WERI-Rb-1 (cell line): Measurements from ENCODE around the gene RABGEF1.
"Not testable (repeated sequence)": the region's sequence is repeated elsewhere in the genome, so short reads cannot be mapped to it uniquely, and the experiment has no call there.

ENCODE experiments used
- DNase-seq: peaks from one replicate; pipeline ENCODE4 v3.0.0-alpha.2; 2020
- H3K27ac ChIP-seq: fragments of 250-450 bp; sonication (Bioruptor Pico); 2 replicates; pipeline ENCODE4 v1.5.1; 2020; ENCODE audit warnings: mild to moderate bottlenecking, moderate library complexity
- H3K27me3 ChIP-seq: fragments of 250-450 bp; sonication (Bioruptor Pico); 2 replicates; pipeline ENCODE4 v1.5.1; 2021; ENCODE audit warnings: mild to moderate bottlenecking, low read depth, moderate library complexity; ENCODE audit not compliant: insufficient read depth, severe bottlenecking
- H3K36me3 ChIP-seq: fragments of 250-450 bp; sonication (Bioruptor Pico); 2 replicates; pipeline ENCODE4 v1.5.1; 2020; ENCODE audit warnings: mild to moderate bottlenecking, moderate library complexity
- H3K4me3 ChIP-seq: 2 replicates; pipeline ENCODE4 v1.5.1; 2011; ENCODE audit warnings: low read depth, mild to moderate bottlenecking, control low read depth, low read length
- H3K9me3 ChIP-seq: fragments of 250-450 bp; sonication (Bioruptor Pico); 2 replicates; pipeline ENCODE4 v1.5.1; 2021; ENCODE audit warnings: mild to moderate bottlenecking, moderate library complexity; ENCODE audit not compliant: severe bottlenecking
- TF ChIP-seq, protein P1 (sequence below): IDR thresholded peaks from 2 replicates; pipeline ENCODE4 v1.5.1; 2011; ENCODE audit warnings: low read depth, mild to moderate bottlenecking, control low read depth, inconsistent platforms, low read length

RABGEF1 gene

DNA sequence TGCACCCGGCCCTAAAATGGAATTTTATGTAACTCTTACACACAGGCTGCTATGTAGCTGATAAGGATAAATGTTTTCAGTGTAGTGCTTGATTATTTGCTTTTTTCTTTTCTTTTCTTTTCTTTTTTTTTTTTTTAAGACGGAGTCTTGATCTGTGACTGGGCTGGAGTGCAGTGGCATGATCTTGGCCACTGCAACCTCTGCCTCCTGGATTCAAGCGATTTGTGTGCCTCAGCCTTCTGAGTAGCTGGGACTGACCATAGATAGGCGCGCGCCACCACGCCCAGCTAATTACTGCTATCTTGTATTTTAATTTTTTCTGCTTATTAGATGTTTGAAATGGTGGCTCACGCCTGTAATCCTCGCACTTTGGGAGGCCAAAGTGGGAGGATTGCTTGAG lies 3.4 kb downstream of the RABGEF1 start:
- no peak for DNase-seq
- H3K27me3 ChIP-seq: no peaks in the 10 kb centered on the region
- H3K27ac ChIP-seq: no peak overlapping the region
- H3K9me3 ChIP-seq: no peaks in the 10 kb centered on the region
- TF ChIP-seq, protein P1, sequence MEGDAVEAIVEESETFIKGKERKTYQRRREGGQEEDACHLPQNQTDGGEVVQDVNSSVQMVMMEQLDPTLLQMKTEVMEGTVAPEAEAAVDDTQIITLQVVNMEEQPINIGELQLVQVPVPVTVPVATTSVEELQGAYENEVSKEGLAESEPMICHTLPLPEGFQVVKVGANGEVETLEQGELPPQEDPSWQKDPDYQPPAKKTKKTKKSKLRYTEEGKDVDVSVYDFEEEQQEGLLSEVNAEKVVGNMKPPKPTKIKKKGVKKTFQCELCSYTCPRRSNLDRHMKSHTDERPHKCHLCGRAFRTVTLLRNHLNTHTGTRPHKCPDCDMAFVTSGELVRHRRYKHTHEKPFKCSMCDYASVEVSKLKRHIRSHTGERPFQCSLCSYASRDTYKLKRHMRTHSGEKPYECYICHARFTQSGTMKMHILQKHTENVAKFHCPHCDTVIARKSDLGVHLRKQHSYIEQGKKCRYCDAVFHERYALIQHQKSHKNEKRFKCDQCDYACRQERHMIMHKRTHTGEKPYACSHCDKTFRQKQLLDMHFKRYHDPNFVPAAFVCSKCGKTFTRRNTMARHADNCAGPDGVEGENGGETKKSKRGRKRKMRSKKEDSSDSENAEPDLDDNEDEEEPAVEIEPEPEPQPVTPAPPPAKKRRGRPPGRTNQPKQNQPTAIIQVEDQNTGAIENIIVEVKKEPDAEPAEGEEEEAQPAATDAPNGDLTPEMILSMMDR: no peak
- H3K4me3 ChIP-seq: no peak overlapping the region
- H3K36me3 ChIP-seq: no peaks in the 10 kb centered on the region

DNA sequence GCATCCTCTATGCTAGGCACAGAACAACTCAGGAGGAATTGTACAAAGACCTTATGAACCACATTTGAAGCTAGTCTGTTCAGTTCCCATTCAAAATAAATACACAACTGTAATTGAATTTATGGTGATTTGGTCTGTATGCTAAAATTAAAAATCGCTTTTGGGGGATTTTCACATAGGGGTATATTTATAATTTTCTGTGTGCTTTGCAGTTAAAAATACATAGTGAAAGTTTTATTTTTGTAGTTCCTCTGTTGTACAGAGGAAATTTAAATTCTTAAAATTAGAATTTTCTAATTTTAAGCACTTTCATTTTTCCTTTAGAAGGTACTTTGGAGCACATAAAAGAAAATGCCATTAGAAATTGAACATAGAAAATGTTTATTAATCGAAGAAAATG lies 6.9 kb downstream of the RABGEF1 start:
- H3K4me3 ChIP-seq: no peak overlapping the region
- H3K36me3 ChIP-seq: no peaks in the 10 kb centered on the region
- no peak for DNase-seq
- TF ChIP-seq, protein P1: no peak
- H3K27ac ChIP-seq: no peak overlapping the region
- no peaks in the 10 kb centered on the region for H3K27me3 ChIP-seq
- no peaks in the 10 kb centered on the region for H3K9me3 ChIP-seq

DNA sequence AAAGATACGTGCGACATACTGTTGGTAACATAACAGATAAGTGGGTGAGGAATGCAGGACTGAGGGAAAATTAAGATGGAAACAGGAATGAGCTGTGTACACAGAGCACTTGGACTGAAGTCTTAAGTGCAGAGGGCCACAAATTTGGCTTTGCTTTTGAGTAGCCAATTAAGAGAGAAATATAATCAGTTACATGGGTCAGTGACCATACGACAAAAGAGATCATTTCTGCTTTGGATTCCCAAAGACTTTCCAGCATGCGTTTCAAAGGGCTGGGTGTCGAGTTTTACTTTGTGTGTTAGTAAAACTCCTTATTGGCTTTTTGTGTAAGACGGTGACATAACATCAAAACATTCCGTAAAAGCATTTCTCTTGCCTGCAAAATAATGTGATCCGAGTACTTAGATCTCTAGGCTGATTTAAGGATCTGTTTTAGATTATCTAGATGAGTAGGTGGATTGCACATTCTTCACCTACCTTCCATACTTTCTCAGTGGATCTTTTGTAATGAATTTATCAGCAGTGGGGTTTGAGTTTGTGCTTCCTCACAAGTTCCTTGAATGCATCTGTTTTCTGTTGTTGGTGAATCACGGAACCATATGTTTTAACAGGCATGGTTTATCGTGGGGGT lies 7.5 kb downstream of the RABGEF1 start:
- no peaks in the 10 kb centered on the region for H3K9me3 ChIP-seq
- H3K4me3 ChIP-seq: no peak overlapping the region
- no peak overlapping the region for H3K27ac ChIP-seq
- H3K27me3 ChIP-seq: no peaks in the 10 kb centered on the region
- no peak for DNase-seq
- no peaks in the 10 kb centered on the region for H3K36me3 ChIP-seq
- TF ChIP-seq, protein P1: no peak

DNA sequence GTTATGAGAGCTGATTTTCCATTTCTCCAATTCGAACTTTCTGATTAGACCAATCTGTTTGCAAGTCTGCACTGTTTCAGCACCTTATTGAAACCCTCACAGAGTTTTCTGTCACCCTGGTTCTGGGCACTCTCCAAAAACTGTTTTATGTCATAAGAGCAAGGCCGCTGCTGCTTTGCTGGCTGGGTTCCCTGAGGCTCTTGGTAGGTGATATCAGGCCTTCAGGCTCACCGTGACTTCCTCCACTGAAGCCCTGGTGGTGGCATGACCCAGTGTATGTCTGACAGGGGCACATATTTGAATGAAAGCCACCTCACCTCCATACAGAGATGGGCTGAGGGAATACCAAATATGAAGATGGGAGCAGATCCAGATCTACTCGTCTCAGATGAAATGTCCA lies 8.3 kb downstream of the RABGEF1 start:
- Histone ChIP-seq H3K27me3 (no peaks in the 10 kb centered on the region), H3K36me3 (no peaks in the 10 kb centered on the region), H3K9me3 (no peaks in the 10 kb centered on the region), H3K27ac (no peak overlapping the region), H3K4me3 (no peak overlapping the region)
- no peak for DNase-seq
- TF ChIP-seq, protein P1: no peak

DNA sequence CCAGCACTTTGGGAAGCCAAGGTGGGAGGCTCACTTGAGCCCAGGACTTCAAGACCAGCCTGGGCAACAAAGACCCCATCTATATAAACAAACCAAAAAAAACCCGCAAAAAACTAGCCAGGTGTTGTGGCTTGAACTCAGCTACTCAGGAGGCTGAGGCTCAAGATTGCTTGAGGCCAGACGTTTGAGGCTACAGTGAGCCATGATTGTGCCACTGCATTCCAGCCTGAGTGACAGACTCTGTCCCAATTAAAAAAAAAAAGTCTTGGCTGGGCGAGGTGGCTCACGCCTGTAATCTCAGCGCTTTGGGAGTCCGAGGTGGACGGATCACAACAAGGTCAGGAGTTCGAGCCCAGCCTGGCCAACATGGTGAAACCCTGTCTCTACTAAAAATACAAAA lies 11.4 kb downstream of the RABGEF1 start:
- H3K4me3 ChIP-seq: no peak overlapping the region
- no peaks in the 10 kb centered on the region for H3K9me3 ChIP-seq
- no peak for DNase-seq
- H3K27ac ChIP-seq: no peak overlapping the region
- no peaks in the 10 kb centered on the region for H3K27me3 ChIP-seq
- TF ChIP-seq, protein P1: no peak
- no peaks in the 10 kb centered on the region for H3K36me3 ChIP-seq

DNA sequence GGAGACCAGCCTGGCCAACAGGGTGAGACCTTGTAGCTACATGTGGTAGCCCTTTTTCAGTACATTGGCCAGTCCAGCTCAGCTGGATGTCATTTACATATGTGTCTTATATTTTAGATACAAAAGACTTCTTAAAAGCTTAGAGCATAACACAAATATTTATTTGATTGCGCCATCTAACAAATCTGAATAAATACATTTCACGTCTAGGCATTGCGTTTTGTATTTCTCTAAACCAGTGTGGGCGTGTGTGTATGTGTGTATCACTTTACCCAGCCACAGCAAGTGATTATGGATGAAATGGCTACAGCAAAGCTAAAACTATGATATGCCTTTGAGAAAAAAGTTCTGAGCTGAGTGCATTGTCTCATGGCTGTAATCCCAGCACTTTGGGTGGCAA lies 14.0 kb downstream of the RABGEF1 start:
- no peaks in the 10 kb centered on the region for H3K27me3 ChIP-seq
- TF ChIP-seq, protein P1: no peak
- no peak overlapping the region for H3K27ac ChIP-seq
- H3K9me3 ChIP-seq: no peaks in the 10 kb centered on the region
- no peak for DNase-seq
- no peak overlapping the region for H3K4me3 ChIP-seq
- H3K36me3 ChIP-seq: no peaks in the 10 kb centered on the region

DNA sequence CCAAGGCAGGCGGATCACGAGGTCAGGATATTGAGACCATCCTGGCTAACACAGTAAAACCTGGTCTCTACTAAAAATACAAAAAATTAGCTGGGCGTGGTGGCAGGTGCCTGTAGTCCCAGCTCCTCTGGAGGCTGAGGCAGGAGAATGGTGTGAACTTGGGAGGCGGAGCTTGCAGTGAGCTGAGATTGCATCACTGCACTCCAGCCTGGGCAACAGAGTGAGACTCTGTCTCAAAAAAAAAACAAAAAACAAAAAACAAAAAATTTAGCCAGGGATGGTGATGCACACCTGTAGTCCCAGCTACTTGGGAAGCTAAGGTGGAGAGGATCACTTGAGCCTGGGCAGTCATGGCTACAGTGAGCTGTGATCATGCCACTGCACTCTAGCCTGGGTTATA lies 14.5 kb downstream of the RABGEF1 start:
- not testable (repeated sequence) for H3K4me3 ChIP-seq, H3K9me3 ChIP-seq, H3K36me3 ChIP-seq, H3K27ac ChIP-seq, DNase-seq, H3K27me3 ChIP-seq

DNA sequence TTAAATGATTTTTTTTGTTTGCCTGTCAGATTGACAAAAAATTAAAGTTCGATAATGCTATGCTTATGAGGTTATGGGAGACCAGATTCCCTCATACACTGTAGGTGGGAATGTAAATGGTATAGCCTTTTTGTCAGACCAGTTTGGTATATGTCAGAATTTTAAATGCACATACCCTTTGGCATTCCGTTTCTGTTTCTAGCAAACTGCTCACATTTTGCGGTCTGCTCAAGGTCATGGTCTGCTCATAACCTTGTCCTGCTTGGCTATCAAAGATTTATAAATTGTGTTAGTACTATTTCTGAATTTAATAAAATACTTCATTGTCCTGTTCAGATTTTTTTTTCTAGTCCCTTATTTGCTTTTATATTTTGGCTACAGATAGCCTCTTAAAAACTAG lies 15.7 kb downstream of the RABGEF1 start:
- H3K27me3 ChIP-seq, H3K36me3 ChIP-seq, H3K27ac ChIP-seq, DNase-seq, H3K4me3 ChIP-seq, H3K9me3 ChIP-seq: not testable (repeated sequence)
